ENCODE measurements around the gene TMTC4. TPM values are rescaled to one million over a fixed set of nuclear protein-coding genes. Genes with fewer than 3 reads are reported as not detected.
"Not testable (repeated sequence)": the region's sequence is repeated elsewhere in the genome, so short reads cannot be mapped to it uniquely, and the experiment has no call there.

TMTC4 gene
- total RNA-seq, 6 donors from 2014 or later = 11.4 to 17.8 (median 14.5) TPM

DNA sequence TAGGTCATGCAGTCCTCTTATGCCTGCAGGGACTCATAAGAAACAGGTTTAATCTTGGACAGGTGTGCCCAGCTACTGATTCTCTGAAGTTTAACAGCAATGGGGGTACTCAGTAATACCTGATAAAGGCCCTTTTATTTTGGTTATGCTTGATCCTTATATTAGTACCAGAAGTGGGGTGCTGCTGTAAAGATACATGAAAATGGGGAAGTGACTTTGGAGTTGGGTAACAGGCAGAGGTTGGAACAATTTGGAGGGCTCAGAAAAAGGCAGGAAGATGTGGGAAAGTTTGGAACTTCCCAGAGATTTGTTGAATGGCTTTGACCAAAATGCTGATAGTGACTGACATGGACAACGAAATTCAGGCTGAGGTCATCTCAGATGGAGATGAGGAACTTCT is 14.6 kb upstream of the TMTC4 start:
- H3K27me3 ChIP-seq = no peaks in the 10 kb centered on the region
- ATAC-seq (ENCODE audit: low FRiP score in 2 of 2) (no peak), DNase-seq (no peak)
- H3K36me3 ChIP-seq = no peaks in the 10 kb centered on the region
- peaks cover 0 to 20% (median 9%) of the 10 kb centered on the region in 4 donors for H3K9me3 ChIP-seq
- 68 to 70% methylated on average over 1 of the region's 1 CpG for WGBS, 2 donors
- H3K4me1 ChIP-seq = no peaks in the 10 kb centered on the region
- H3K27ac ChIP-seq = no peak overlapping the region
- H3K4me3 ChIP-seq = no peak overlapping the region
- TF ChIP-seq, protein P1, sequence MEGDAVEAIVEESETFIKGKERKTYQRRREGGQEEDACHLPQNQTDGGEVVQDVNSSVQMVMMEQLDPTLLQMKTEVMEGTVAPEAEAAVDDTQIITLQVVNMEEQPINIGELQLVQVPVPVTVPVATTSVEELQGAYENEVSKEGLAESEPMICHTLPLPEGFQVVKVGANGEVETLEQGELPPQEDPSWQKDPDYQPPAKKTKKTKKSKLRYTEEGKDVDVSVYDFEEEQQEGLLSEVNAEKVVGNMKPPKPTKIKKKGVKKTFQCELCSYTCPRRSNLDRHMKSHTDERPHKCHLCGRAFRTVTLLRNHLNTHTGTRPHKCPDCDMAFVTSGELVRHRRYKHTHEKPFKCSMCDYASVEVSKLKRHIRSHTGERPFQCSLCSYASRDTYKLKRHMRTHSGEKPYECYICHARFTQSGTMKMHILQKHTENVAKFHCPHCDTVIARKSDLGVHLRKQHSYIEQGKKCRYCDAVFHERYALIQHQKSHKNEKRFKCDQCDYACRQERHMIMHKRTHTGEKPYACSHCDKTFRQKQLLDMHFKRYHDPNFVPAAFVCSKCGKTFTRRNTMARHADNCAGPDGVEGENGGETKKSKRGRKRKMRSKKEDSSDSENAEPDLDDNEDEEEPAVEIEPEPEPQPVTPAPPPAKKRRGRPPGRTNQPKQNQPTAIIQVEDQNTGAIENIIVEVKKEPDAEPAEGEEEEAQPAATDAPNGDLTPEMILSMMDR (IDR thresholded peaks at IDR 0.05) = no peak
- TF ChIP-seq EP300 (IDR thresholded peaks at IDR 0.05) (no peak), POLR2A (IDR thresholded peaks at IDR 0.05) (no peak), POLR2AphosphoS5 (IDR thresholded peaks at IDR 0.05) (no peak)

DNA sequence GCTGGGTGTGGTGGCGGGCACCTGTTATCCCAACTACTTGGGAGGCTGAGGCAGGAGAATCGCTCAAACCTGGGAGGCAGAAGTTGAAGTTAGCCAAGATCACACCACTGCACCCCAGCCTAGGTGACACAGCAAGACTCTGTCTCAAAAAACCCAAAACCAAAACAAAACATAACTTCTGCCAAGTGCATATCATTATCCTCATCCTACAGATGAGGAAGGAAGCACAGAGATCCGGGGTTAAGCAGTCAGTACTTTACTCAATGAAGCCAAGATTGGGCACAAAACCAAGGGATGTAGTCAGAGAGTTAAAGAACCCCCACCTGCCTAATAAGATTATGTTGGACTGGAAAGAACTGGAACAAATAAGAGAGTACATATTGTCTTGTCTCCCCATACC is 5.5 kb upstream of the TMTC4 start:
- TF ChIP-seq EP300 (IDR thresholded peaks at IDR 0.05) = no peak
- TF ChIP-seq, protein P1 (IDR thresholded peaks at IDR 0.05) = no peak
- TF ChIP-seq POLR2AphosphoS5 (IDR thresholded peaks at IDR 0.05) = no peak
- no peak for TF ChIP-seq POLR2A (IDR thresholded peaks at IDR 0.05)
- Histone ChIP-seq H3K4me3 (no peak overlapping the region), H3K36me3 (no peaks in the 10 kb centered on the region), H3K27ac (no peak overlapping the region), H3K4me1 (peaks cover 0 to 6% (median 3%) of the 10 kb centered on the region in 4 donors), H3K9me3 (no peaks in the 10 kb centered on the region), H3K27me3 (no peaks in the 10 kb centered on the region)
- no peak for DNase-seq
- WGBS, 2 donors = 66 to 78% methylated on average over 3 of the region's 3 CpGs
- no peak for ATAC-seq (ENCODE audit: low FRiP score in 2 of 2)

DNA sequence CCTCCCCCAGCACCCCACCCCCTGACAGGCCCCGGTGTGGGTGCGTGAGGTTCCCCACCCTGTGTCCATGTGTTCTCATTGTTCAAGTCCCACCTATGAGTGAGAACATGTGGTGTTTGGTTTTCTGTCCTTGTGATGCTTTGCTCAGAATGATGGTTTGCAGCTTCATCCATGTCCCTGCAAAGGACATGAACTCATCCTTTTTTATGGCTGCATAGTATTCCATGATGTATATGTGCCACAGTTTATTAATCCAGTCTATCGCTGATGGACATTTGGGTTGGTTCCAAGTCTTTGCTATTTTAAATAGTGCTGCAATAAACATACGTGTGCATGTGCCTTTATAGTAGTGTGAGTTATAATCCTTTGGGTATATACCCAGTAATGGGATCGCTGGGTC is 2.5 kb upstream of the TMTC4 start:
- not testable (repeated sequence) for H3K9me3 ChIP-seq; H3K4me3 ChIP-seq; H3K36me3 ChIP-seq; H3K27ac ChIP-seq; H3K27me3 ChIP-seq; ATAC-seq (ENCODE audit: low FRiP score in 2 of 2); DNase-seq
- WGBS, 2 donors = 87 to 99% methylated on average over 5 of the region's 5 CpGs
- peaks cover 7 to 18% (median 13%) of the 10 kb centered on the region in 4 donors for H3K4me1 ChIP-seq

DNA sequence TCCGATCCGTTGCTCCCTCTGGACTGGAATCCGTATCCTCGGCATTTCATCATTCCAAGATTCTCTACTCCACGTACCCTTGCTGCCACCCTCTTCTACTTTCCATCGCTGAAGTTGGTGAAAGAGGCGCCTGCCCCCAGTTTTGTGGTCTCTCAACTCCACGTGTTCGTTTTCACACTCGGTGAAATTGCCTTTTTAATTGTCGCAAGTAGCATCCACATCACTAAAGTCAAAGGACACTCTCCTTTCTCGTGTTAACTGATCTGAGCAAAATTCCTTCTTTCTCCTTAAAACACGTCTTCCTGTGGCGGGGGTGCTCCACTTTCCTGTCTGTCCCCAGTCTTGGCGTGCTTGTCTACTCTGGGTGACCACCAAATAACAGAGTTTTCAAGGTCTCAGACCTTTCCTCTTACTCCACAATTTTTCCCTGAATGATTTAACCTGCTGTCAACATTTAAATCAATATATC is 1.1 kb upstream of the TMTC4 start:
- DNase-seq (no peak), ATAC-seq (ENCODE audit: low FRiP score in 2 of 2) (no peak)
- H3K27ac ChIP-seq = peak overlapping the region in 2 of 4 donors; percentile 87 to 94
- peaks cover 7 to 18% (median 13%) of the 10 kb centered on the region in 4 donors for H3K4me1 ChIP-seq
- no peaks in the 10 kb centered on the region for H3K36me3 ChIP-seq
- no peaks in the 10 kb centered on the region for H3K27me3 ChIP-seq
- WGBS, 2 donors = 9 to 11% methylated on average over 15 of the region's 15 CpGs
- peak overlapping the region; percentile 80 to 100 (median 96) for H3K4me3 ChIP-seq
- H3K9me3 ChIP-seq = no peaks in the 10 kb centered on the region
- TF ChIP-seq POLR2AphosphoS5 (IDR thresholded peaks at IDR 0.05) (no peak), POLR2A (IDR thresholded peaks at IDR 0.05) (no peak), EP300 (IDR thresholded peaks at IDR 0.05) (no peak)
- TF ChIP-seq, protein P1 (IDR thresholded peaks at IDR 0.05) = no peak

DNA sequence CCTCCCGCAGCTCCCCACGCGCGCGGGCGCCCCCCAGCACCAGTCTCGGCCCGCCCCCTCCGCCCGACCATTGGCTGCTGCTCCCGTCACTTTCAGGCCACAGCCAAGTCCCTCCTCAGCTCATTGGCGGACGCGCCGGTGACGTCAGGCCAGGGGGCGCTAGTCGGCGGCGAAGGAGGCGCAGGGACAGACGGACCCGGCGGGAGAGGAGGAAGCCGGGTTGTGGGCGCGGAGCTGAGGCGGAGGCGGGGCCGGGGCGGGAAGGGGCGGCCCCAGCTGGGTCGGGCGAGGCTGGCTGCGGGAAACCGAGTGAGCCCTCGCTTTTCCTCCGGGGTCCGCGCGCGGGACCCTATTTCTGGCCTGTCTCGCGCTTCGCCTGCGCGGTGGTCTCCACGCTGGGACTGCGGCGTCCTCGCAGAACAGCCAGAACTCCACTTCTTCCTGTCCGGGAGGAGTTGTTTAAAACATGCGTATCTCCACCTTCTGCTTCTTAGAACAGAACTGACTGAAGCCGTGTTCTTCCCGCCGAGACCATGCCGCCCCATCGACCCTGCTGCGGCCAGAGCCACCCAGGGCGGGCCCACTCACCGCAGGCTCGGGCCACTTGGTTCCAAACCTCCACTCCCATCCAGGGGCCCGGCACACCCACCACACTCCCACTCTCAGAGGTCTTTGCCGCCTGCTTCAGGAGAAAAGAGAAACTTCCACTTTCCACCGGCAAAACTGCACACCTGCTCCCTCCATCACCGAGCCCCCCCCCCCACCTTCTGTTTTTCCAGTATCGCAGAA is 471 bp upstream of the TMTC4 start:
- Histone ChIP-seq H3K4me1 (peaks cover 7 to 18% (median 13%) of the 10 kb centered on the region in 4 donors), H3K36me3 (peaks cover 0 to 3% (median 0%) of the 10 kb centered on the region in 4 donors), H3K9me3 (no peaks in the 10 kb centered on the region), H3K4me3 (peak overlapping the region; percentile 80 to 100 (median 96)), H3K27ac (peak overlapping the region; percentile 83 to 94 (median 89)), H3K27me3 (no peaks in the 10 kb centered on the region)
- peak; percentile 98 to 99 for ATAC-seq (ENCODE audit: low FRiP score in 2 of 2)
- 1% methylated on average over 25 to 30 of the region's 67 CpGs for WGBS, 2 donors
- DNase-seq = peak; percentile 100
- TF ChIP-seq POLR2A (IDR thresholded peaks at IDR 0.05) (peak in 1 of 4 donors; percentile 75), POLR2AphosphoS5 (IDR thresholded peaks at IDR 0.05) (peak; percentile 74 to 85), EP300 (IDR thresholded peaks at IDR 0.05) (no peak)
- TF ChIP-seq, protein P1 (IDR thresholded peaks at IDR 0.05) = peak in 5 of 6 experiments; percentile 21 to 48 (median 29)

Measured in upper lobe of left lung (tissue), 6 donors.